Adrenal gland (tissue), 12 donors: ENCODE data around the gene HP. TPM values are rescaled to one million over a fixed set of nuclear protein-coding genes. Genes with fewer than 3 reads are reported as not detected.

ENCODE experiments used
- DNase-seq, 7 donors: peaks; one replicate each; pipeline ENCODE4 v3.0.0-alpha.2; 2019 to 2020
- H3K27ac ChIP-seq, 5 donors: fragments of 200-600 bp; sonication (generic) in 4 of 5; 1 replicate in 3 of 5; 2 replicates in 2 of 5; pipeline versions ENCODE4 v1.5.1 to v1.8.0; 2016 to 2020; ENCODE audit warnings: mild to moderate bottlenecking in 1 of 5
- H3K27me3 ChIP-seq: fragments of 200-600 bp; 2 replicates; pipeline ENCODE4 v1.8.0; 2021
- H3K36me3 ChIP-seq, 2 donors: fragments of 200-600 bp; replicated peaks in 1 of 2; 1 replicate in 1 of 2; 2 replicates in 1 of 2; pipeline versions ENCODE4 v1.5.1 to v1.8.0; 2018 to 2022
- H3K4me1 ChIP-seq, 2 donors: fragments of 200-600 bp; replicated peaks in 1 of 2; 1 replicate in 1 of 2; 2 replicates in 1 of 2; pipeline versions ENCODE4 v1.5.1 to v1.8.0; 2018 to 2021
- H3K4me3 ChIP-seq, 4 donors: fragments of 200-600 bp; sonication (generic) in 3 of 4; one replicate each; pipeline ENCODE4 v1.5.1; 2016 to 2018
- H3K9me3 ChIP-seq, 3 donors: fragments of 200-600 bp; sonication (generic) in 1 of 3; replicated peaks in 1 of 3; 1 replicate in 2 of 3; 2 replicates in 1 of 3; pipeline versions ENCODE4 v1.5.1 to v1.8.0; 2016 to 2021
- POLR2A ChIP-seq, 2 donors: fragments of 450-650 bp; IDR thresholded peaks; one replicate each; pipeline ENCODE4 v1.6.1; 2017; ENCODE audit warnings: antibody characterized with exemption in 2 of 2, mild to moderate bottlenecking in 2 of 2, moderate library complexity in 1 of 2
- WGBS, 4 donors: extraction: QIAGEN DNeasy Blood & Tissue Kit in 2 of 4; methylation state at CpG; one replicate each; pipeline versions ENCODE4 v1.1.5 to v1.1.7; 2013 to 2017; 5-methylcytosine and 5-hydroxymethylcytosine counted together
- intact Hi-C, 2 donors: fragments of 100-400 bp; cut with DNase I; formaldehyde crosslinking; loops; one replicate each; pipeline versions ENCODE4 v1.14.1 to v1.15.0; 2022 to 2023
- polyA plus RNA-seq, 3 donors: library from polyadenylated mRNA; stranded (reverse); fragments of 200-250 nt in 2 of 3; fragments of 350-450 nt in 1 of 3; fragmentation: Illumina TruSeq in 1 of 3; extraction: RNeasy Lipid Tissue Mini Kit (QIAGEN cat#74804) in 1 of 3; gene quantifications; one replicate each; pipeline ENCODE4 v1.2.3, GENCODE V29; 2013 to 2014
- total RNA-seq, 9 donors: library from RNA; depleted of rRNA in 4 of 9; stranded (reverse); fragments of >200 nt in 4 of 9; fragments of 120-200 nt in 1 of 9; fragmentation: NEBNext Ultra II Directional in 1 of 9; extraction: Animal tissue kit (Norgen Biotek cat#: 25700) in 1 of 9; gene quantifications; one replicate each; pipeline versions ENCODE4 v1.1.0 to v1.2.4, GENCODE V29; 2013 to 2023
- TF ChIP-seq, protein P1 (sequence below), 6 experiments: fragments of 450-650 bp in 4 of 6; fragments of 200-600 bp in 2 of 6; sonication (generic) in 1 of 6; IDR thresholded peaks; 1 replicate in 5 of 6; 2 replicates in 1 of 6; pipeline versions ENCODE4 v1.5.1 to v1.8.0; 2016 to 2021; ENCODE audit warnings: antibody characterized with exemption in 6 of 6, mild to moderate bottlenecking in 2 of 6, moderate library complexity in 1 of 6
- donor health status: healthy with polysubstance abuse.
- donor health status: Bipolar disorder and iron deficiency.
- donor health status: DM: yes; HTN: yes; CAD: no.
- donor health status: DM: no; HTN: no; CAD: no.
- donor health status: DM: no; HTN: no; CAD: no.
- donor health status: DM: yes; HTN: yes; CAD: no.

The HP gene
- total and polyA plus RNA-seq, 12 donors = 0.28 to 113 (median 9.9) TPM

DNA sequence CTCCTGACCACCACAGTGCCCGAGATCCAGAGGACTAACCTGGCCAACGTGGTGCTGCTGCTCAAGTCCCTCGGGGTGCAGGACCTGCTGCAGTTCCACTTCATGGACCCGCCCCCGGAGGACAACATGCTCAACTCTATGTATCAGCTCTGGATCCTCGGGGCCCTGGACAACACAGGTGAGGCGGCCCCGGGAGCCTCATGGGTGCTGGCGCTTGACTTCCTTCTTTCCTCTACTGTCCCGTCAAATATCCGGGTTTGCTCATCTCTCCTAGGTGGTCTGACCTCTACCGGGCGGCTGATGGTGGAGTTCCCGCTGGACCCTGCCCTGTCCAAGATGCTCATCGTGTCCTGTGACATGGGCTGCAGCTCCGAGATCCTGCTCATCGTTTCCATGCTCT is 53.1 kb downstream of the HP start:
- DNase-seq = peak in 1 of 7 donors; percentile 48
- intact Hi-C loops = no loop called here
- Histone ChIP-seq H3K4me3 (no peak overlapping the region), H3K27ac (no peak overlapping the region), H3K27me3 (no peaks in the 10 kb centered on the region), H3K36me3 (peaks cover 0 to 99% of the 10 kb centered on the region in 2 donors), H3K9me3 (no peaks in the 10 kb centered on the region), H3K4me1 (no peaks in the 10 kb centered on the region)
- 87 to 96% (median 94%) methylated on average over 12 to 17 of the region's 17 CpGs for WGBS, 4 donors
- TF ChIP-seq POLR2A (IDR thresholded peaks at IDR 0.05) = no peak
- TF ChIP-seq, protein P1, sequence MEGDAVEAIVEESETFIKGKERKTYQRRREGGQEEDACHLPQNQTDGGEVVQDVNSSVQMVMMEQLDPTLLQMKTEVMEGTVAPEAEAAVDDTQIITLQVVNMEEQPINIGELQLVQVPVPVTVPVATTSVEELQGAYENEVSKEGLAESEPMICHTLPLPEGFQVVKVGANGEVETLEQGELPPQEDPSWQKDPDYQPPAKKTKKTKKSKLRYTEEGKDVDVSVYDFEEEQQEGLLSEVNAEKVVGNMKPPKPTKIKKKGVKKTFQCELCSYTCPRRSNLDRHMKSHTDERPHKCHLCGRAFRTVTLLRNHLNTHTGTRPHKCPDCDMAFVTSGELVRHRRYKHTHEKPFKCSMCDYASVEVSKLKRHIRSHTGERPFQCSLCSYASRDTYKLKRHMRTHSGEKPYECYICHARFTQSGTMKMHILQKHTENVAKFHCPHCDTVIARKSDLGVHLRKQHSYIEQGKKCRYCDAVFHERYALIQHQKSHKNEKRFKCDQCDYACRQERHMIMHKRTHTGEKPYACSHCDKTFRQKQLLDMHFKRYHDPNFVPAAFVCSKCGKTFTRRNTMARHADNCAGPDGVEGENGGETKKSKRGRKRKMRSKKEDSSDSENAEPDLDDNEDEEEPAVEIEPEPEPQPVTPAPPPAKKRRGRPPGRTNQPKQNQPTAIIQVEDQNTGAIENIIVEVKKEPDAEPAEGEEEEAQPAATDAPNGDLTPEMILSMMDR (IDR thresholded peaks at IDR 0.05) = no peak

- no peak overlapping the region for H3K27ac ChIP-seq
- TF ChIP-seq, protein P1 (IDR thresholded peaks at IDR 0.05) = no peak
- TF ChIP-seq POLR2A (IDR thresholded peaks at IDR 0.05) = no peak
- 86 to 92% (median 87%) methylated on average over 13 to 16 of the region's 16 CpGs for WGBS, 4 donors
- H3K27me3 ChIP-seq = no peaks in the 10 kb centered on the region
- intact Hi-C loops = no loop called here
- H3K36me3 ChIP-seq = peaks cover 0 to 95% of the 10 kb centered on the region in 2 donors
- H3K4me3 ChIP-seq = no peak overlapping the region
- peaks cover 0 to 4% of the 10 kb centered on the region in 2 donors for H3K4me1 ChIP-seq
- no peaks in the 10 kb centered on the region for H3K9me3 ChIP-seq
- peak in 1 of 7 donors; percentile 29 for DNase-seq
These were observed 54.2 kb downstream of the HP start for GRCh38 chr16:72108353-72109102.

DNA sequence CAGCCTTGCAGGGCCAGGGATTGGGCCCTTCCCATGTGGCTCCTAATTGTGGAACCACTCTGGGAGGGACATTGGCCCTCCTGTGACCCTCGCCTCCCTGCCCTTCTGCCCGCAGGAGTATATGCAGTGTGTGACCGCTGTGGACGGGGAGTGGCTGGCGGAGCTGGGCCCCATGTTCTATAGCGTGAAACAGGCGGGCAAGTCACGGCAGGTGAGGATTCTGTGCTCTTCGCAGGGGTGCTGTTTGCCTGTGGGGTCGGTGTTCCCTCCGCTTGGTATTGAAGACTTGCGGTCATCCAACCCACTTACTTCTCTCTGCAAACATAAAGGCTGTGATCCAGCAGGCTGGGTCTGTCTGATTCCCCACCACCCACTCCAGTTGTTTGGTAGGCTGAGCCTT is 55.0 kb downstream of the HP start:
- Histone ChIP-seq H3K27me3 (no peaks in the 10 kb centered on the region), H3K4me3 (no peak overlapping the region), H3K4me1 (peaks cover 0 to 8% of the 10 kb centered on the region in 2 donors), H3K9me3 (no peaks in the 10 kb centered on the region), H3K27ac (no peak overlapping the region), H3K36me3 (peaks cover 0 to 87% of the 10 kb centered on the region in 2 donors)
- no peak for TF ChIP-seq POLR2A (IDR thresholded peaks at IDR 0.05)
- TF ChIP-seq, protein P1 (IDR thresholded peaks at IDR 0.05) = no peak
- DNase-seq = peak in 1 of 7 donors; percentile 45
- intact Hi-C loops = no loop called here
- WGBS, 4 donors = 92 to 100% (median 97%) methylated on average over 1 to 12 of the region's 12 CpGs

DNA sequence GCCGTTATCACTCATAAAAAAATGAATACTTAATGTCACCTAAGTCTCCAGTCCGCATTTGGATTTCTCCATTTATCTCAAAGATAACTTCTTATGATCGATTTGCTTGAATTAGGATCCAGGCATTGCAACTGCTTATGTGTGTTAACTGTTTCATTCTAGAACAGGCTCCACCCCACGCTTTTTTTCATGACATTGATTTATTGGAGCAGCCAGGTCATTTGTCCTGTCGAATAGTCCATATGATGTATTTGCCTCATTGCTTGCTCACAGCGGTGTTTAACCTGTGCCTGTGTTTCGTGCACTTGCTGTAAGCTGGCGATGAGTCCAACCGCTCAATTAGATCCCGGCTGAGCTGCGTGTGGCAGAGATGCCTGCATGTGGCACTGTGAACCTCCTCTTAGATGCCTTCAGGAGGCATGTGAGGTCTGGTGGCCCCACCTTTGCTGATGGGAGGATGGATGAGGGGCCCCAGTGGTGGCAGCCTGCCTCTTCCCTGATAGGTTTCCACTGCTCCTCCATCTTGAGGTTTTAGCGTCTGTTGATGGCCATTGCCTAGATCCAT is 55.7 kb downstream of the HP start:
- peak in 1 of 7 donors; percentile 25 for DNase-seq
- 87 to 91% (median 89%) methylated on average over 12 of the region's 12 CpGs for WGBS, 4 donors
- intact Hi-C loops = no loop called here
- Histone ChIP-seq H3K27ac (no peak overlapping the region), H3K36me3 (peaks cover 0 to 80% of the 10 kb centered on the region in 2 donors), H3K4me1 (peaks cover 0 to 8% of the 10 kb centered on the region in 2 donors), H3K4me3 (no peak overlapping the region), H3K27me3 (no peaks in the 10 kb centered on the region), H3K9me3 (no peaks in the 10 kb centered on the region)
- TF ChIP-seq POLR2A (IDR thresholded peaks at IDR 0.05) = no peak
- TF ChIP-seq, protein P1 (IDR thresholded peaks at IDR 0.05) = no peak

Other genes with a start within 250 kb of the HP start
- 100 to 1,000 TPM in 3 of 9 donors, 10 to 100 TPM in 6; 63.8 to 132 (median 88.7) TPM for gene AP1G1, start 245.7 kb upstream of the HP start, total RNA-seq
- gene AP1G1, start 245.7 kb upstream of the HP start, polyA plus RNA-seq = 10 to 100 TPM; 22.8 to 83.3 (median 26.9) TPM
- gene ATXN1L, start 208.5 kb upstream of the HP start, total RNA-seq = 10 to 100 TPM; 12.8 to 27.1 (median 20.0) TPM
- gene ATXN1L, start 208.5 kb upstream of the HP start, polyA plus RNA-seq = 10 to 100 TPM in 1 of 3 donors, 1 to 10 TPM in 2; 4.9 to 14.5 (median 6.7) TPM
- gene ZNF821, start 170.3 kb upstream of the HP start, total RNA-seq = 1 to 10 TPM; 5.9 to 9.4 (median 6.7) TPM
- 10 to 100 TPM in 1 of 3 donors, 1 to 10 TPM in 2; 4.6 to 13.1 (median 7.7) TPM for gene ZNF821, start 170.3 kb upstream of the HP start, polyA plus RNA-seq
- 100 to 1,000 TPM; 138 to 213 (median 196) TPM for gene IST1, start 159.0 kb upstream of the HP start, total RNA-seq
- gene IST1, start 159.0 kb upstream of the HP start, polyA plus RNA-seq = 100 to 1,000 TPM; 125 to 188 (median 146) TPM
- 1 to 10 TPM in 1 of 9 donors, under 1 TPM in 8; 0.11 to 2.8 (median 0.29) TPM for gene PKD1L3, start 54.1 kb upstream of the HP start, total RNA-seq
- under 1 TPM in 2 of 3 donors, not detected in 1; 0.02 to 0.03 TPM for gene PKD1L3, start 54.1 kb upstream of the HP start, polyA plus RNA-seq
- gene DHODH, start 45.8 kb upstream of the HP start, total RNA-seq = 10 to 100 TPM in 1 of 9 donors, 1 to 10 TPM in 8; 1.9 to 10.8 (median 8.7) TPM
- gene DHODH, start 45.8 kb upstream of the HP start, polyA plus RNA-seq = 10 to 100 TPM in 1 of 3 donors, 1 to 10 TPM in 2; 3.9 to 11.3 (median 5.1) TPM
- gene HPR, start 8.7 kb downstream of the HP start, total RNA-seq = 1 to 10 TPM in 2 of 9 donors, under 1 TPM in 2, not detected in 5; 0.23 to 1.4 (median 0.79) TPM
- gene HPR, start 8.7 kb downstream of the HP start, polyA plus RNA-seq = 1 to 10 TPM in 1 of 3 donors, under 1 TPM in 1, not detected in 1; 0.88 to 1.2 TPM
- gene TXNL4B, start 39.1 kb downstream of the HP start, total RNA-seq = 10 to 100 TPM in 4 of 9 donors, 1 to 10 TPM in 5; 3.8 to 18.3 (median 9.5) TPM
- 10 to 100 TPM in 2 of 3 donors, 1 to 10 TPM in 1; 6.4 to 14.3 (median 10.5) TPM for gene TXNL4B, start 39.1 kb downstream of the HP start, polyA plus RNA-seq
- gene DHX38, start 39.3 kb downstream of the HP start, total RNA-seq = 10 to 100 TPM; 31.9 to 55.6 (median 39.4) TPM
- gene DHX38, start 39.3 kb downstream of the HP start, polyA plus RNA-seq = 10 to 100 TPM; 45.1 to 93.1 (median 68.4) TPM
- gene PMFBP1, start 117.7 kb downstream of the HP start, total RNA-seq = 1 to 10 TPM in 2 of 9 donors, under 1 TPM in 7; 0.28 to 2.4 (median 0.50) TPM
- 1 to 10 TPM in 2 of 3 donors, under 1 TPM in 1; 0.15 to 1.6 (median 1.3) TPM for gene PMFBP1, start 117.7 kb downstream of the HP start, polyA plus RNA-seq